HCT116 (cell line): ENCODE results near the gene TTC23. TPM values are rescaled to one million over a fixed set of nuclear protein-coding genes. Genes with fewer than 3 reads are reported as not detected.

Experiments
- ATAC-seq: fragments of 200-7000 bp; cut with Tn5 transposase; 2 replicates; pipeline ENCODE4 v1.9.1; 2020; ENCODE audit warnings: mild to moderate bottlenecking, moderate library complexity
- BruUV-seq: library from RNA; stranded (reverse); fragments of 400-500 nt; replicated peaks from 2 replicates; lab custom pipeline; 2021; lab: Mats Ljungman, UMichigan
- CTCF ChIA-PET: fragments of 300-600 bp; sonication (Branson Sonifier 250); formaldehyde crosslinking; loops from one replicate; lab custom pipeline; 2021; ENCODE audit warnings: antibody characterized with exemption; lab: Charles Lee
- POLR2A ChIA-PET: fragments of 300-600, 350-600 bp; sonication (Branson Sonifier 250); formaldehyde crosslinking; loops from one replicate; lab custom pipeline; 2021; ENCODE audit warnings: antibody characterized with exemption; lab: Charles Lee
- RAD21 ChIA-PET, 2 experiments: fragments of 300-600 bp; sonication (Branson Sonifier 250); formaldehyde crosslinking; loops; one replicate each; lab custom pipeline; 2023; ENCODE audit warnings: low total read pairs in 2 of 2; ENCODE audit not compliant: uncharacterized antibody in 2 of 2, unreplicated experiment in 2 of 2, low non-redundant PET in 1 of 2; lab: Charles Lee
- DNase-seq: peaks from one replicate; pipeline ENCODE4 v3.0.0-alpha.2; 2010; ENCODE audit warnings: low read depth, low spot score
- H2AFZ ChIP-seq: fragments of 200-600 bp; shearing (Covaris generic), sonication (generic); 2 replicates; pipeline ENCODE4 v1.6.1; 2017; ENCODE audit warnings: low read depth, mixed run types, mixed read lengths, antibody characterized with exemption, low read length; ENCODE audit not compliant: poor library complexity, severe bottlenecking
- H3K27ac ChIP-seq: 2 replicates; pipeline ENCODE4 v1.5.1; 2012; ENCODE audit warnings: low read depth, low read length
- H3K27me3 ChIP-seq: fragments of 200-600 bp; sonication (generic); 2 replicates; pipeline ENCODE4 v1.6.1; 2016; ENCODE audit warnings: mixed run types, low read length, mixed read lengths; ENCODE audit not compliant: insufficient read depth
- H3K36me3 ChIP-seq, 2 experiments: fragments of 200-500 bp in 1 of 2; fragments of 200-600 bp in 1 of 2; sonication (Bioruptor generic) in 1 of 2; sonication (generic) in 1 of 2; 2 replicates each; pipeline versions ENCODE4 v1.5.1 to v1.6.1; 2014 to 2016; ENCODE audit warnings: low read length in 2 of 2, inconsistent platforms in 1 of 2, mixed read lengths in 1 of 2, mixed run types in 1 of 2; ENCODE audit not compliant: insufficient read depth in 2 of 2, control insufficient read depth in 1 of 2
- H3K4me1 ChIP-seq, 2 experiments: fragments of 200-600 bp in 1 of 2; sonication (generic) in 1 of 2; 2 replicates each; pipeline versions ENCODE4 v1.5.1 to v1.6.1; 2012 to 2017; ENCODE audit warnings: low read length in 2 of 2, inconsistent platforms in 1 of 2, mild to moderate bottlenecking in 1 of 2, mixed read lengths in 1 of 2, mixed run types in 1 of 2, moderate library complexity in 1 of 2; ENCODE audit not compliant: insufficient read depth in 2 of 2, control insufficient read depth in 1 of 2
- H3K4me2 ChIP-seq: fragments of 200-600 bp; sonication (generic); 2 replicates; pipeline ENCODE4 v1.6.1; 2017; ENCODE audit warnings: mixed run types, low read length, mixed read lengths
- H3K4me3 ChIP-seq, 2 experiments: fragments of 200-600 bp in 1 of 2; sonication (generic) in 1 of 2; replicated peaks in 1 of 2; 2 replicates each; pipeline ENCODE4 v1.5.1; 2011 to 2016; ENCODE audit warnings: low read length in 2 of 2, control low read depth in 1 of 2, low read depth in 1 of 2, mild to moderate bottlenecking in 1 of 2, mixed read lengths in 1 of 2, mixed run types in 1 of 2
- H3K79me2 ChIP-seq: fragments of 200-600 bp; sonication (generic); 2 replicates; pipeline ENCODE4 v1.6.1; 2017; ENCODE audit warnings: mild to moderate bottlenecking, mixed run types, low read length, moderate library complexity, mixed read lengths; ENCODE audit not compliant: insufficient read depth
- H3K9ac ChIP-seq: fragments of 200-600 bp; sonication (generic); 2 replicates; pipeline ENCODE4 v1.6.1; 2016; ENCODE audit warnings: low read length, mixed read lengths
- H3K9me2 ChIP-seq: fragments of 200-600 bp; sonication (generic), shearing (Covaris generic); 2 replicates; pipeline ENCODE4 v1.6.1; 2017; ENCODE audit warnings: mixed run types, mild to moderate bottlenecking, moderate library complexity; ENCODE audit not compliant: insufficient read depth
- H3K9me3 ChIP-seq, 2 experiments: fragments of 200-500 bp in 1 of 2; fragments of 200-600 bp in 1 of 2; sonication (Bioruptor generic) in 1 of 2; sonication (generic) in 1 of 2; 2 replicates each; pipeline ENCODE4 v1.6.1; 2014 to 2017; ENCODE audit warnings: low read length in 2 of 2, mixed read lengths in 2 of 2, inconsistent platforms in 1 of 2, low read depth in 1 of 2, mild to moderate bottlenecking in 1 of 2, mixed run types in 1 of 2, moderate library complexity in 1 of 2; ENCODE audit not compliant: control insufficient read depth in 1 of 2, insufficient read depth in 1 of 2
- H4K20me1 ChIP-seq: fragments of 200-600 bp; sonication (generic), shearing (Covaris generic); 2 replicates; pipeline ENCODE4 v1.6.1; 2017; ENCODE audit warnings: mixed run types, mild to moderate bottlenecking, moderate library complexity; ENCODE audit not compliant: insufficient read depth
- ATF3 ChIP-seq: IDR thresholded peaks from 2 replicates; pipeline ENCODE4 v1.6.1; 2012
- CBX3 ChIP-seq: IDR thresholded peaks from 2 replicates; pipeline ENCODE4 v1.6.1; 2012; ENCODE audit warnings: low read depth
- CEBPB ChIP-seq: IDR thresholded peaks from 2 replicates; pipeline ENCODE4 v1.6.1; 2012; ENCODE audit warnings: low read depth
- CTCF ChIP-seq, 3 experiments: fragments of 200-600 bp in 1 of 3; sonication (generic) in 1 of 3; IDR thresholded peaks in 2 of 3; conservative IDR thresholded peaks in 1 of 3; 2 replicates each; pipeline ENCODE4 v1.5.1; 2012 to 2017; ENCODE audit warnings: low read depth in 2 of 3, low read length in 2 of 3, antibody characterized with exemption in 1 of 3, borderline replicate concordance in 1 of 3, control low read depth in 1 of 3, mild to moderate bottlenecking in 1 of 3, mixed read lengths in 1 of 3, mixed run types in 1 of 3, moderate library complexity in 1 of 3; ENCODE audit not compliant: insufficient read depth in 1 of 3
- EGR1 ChIP-seq: IDR thresholded peaks from 2 replicates; pipeline ENCODE4 v1.6.1; 2012; ENCODE audit warnings: low read depth
- ELF1 ChIP-seq: IDR thresholded peaks from 2 replicates; pipeline ENCODE4 v1.6.1; 2012; ENCODE audit warnings: low read depth, borderline replicate concordance
- EZH2 ChIP-seq: fragments of 200-600 bp; sonication (generic); IDR thresholded peaks from 2 replicates; pipeline ENCODE4 v1.6.1; 2017; ENCODE audit warnings: antibody characterized with exemption, mixed run types
- MAX ChIP-seq: IDR thresholded peaks from 2 replicates; pipeline ENCODE4 v1.6.1; 2012
- POLR2A ChIP-seq: IDR thresholded peaks from 2 replicates; pipeline ENCODE4 v1.7.0; 2011; ENCODE audit warnings: borderline replicate concordance; ENCODE audit not compliant: insufficient read depth, insufficient read length; ENCODE audit errors: extremely low read depth
- POLR2AphosphoS5 ChIP-seq: IDR thresholded peaks from 2 replicates; pipeline ENCODE4 v1.6.1; 2011; ENCODE audit warnings: mild to moderate bottlenecking, low read depth, low read length, moderate library complexity
- RAD21 ChIP-seq: IDR thresholded peaks from 2 replicates; pipeline ENCODE4 v1.6.1; 2012; ENCODE audit warnings: low read depth, mild to moderate bottlenecking
- REST ChIP-seq: IDR thresholded peaks from 2 replicates; pipeline ENCODE4 v1.6.1; 2012; ENCODE audit warnings: low read depth
- SIN3A ChIP-seq: IDR thresholded peaks from 2 replicates; pipeline ENCODE4 v1.6.1; 2012; ENCODE audit warnings: low read depth
- SP1 ChIP-seq: IDR thresholded peaks from 2 replicates; pipeline ENCODE4 v1.6.1; 2012; ENCODE audit warnings: low read depth
- TCF7L2 ChIP-seq: IDR thresholded peaks from 2 replicates; pipeline ENCODE4 v1.7.0; 2011; ENCODE audit warnings: borderline replicate concordance, inconsistent platforms; ENCODE audit not compliant: insufficient read depth, insufficient read length; ENCODE audit errors: extremely low read depth
- YY1 ChIP-seq: IDR thresholded peaks from 2 replicates; pipeline ENCODE4 v1.6.1; 2011; ENCODE audit warnings: low read length, low read depth, moderate library complexity, mild to moderate bottlenecking; ENCODE audit not compliant: insufficient replicate concordance; ENCODE audit errors: extremely low read depth
- ZFX ChIP-seq: fragments of 450-650 bp; IDR thresholded peaks from 2 replicates; pipeline ENCODE4 v1.6.1; 2017
- intact Hi-C: fragments of 100-400 bp; cut with micrococcal nuclease; formaldehyde crosslinking; loops from 2 replicates; pipeline ENCODE4 v1.10.0; 2022
- total RNA-seq: library from RNA; stranded (reverse); gene quantifications from one replicate; pipeline ENCODE4 v1.2.1, GENCODE V29; 2021; ENCODE audit not compliant: unreplicated experiment

The TTC23 gene
- total RNA-seq, 1 experiment from 2014 or later: 10.2 TPM

- ChIA-PET POLR2A (interaction anchor here (0.7 to 1.5 kb wide), 8 partner anchors 9 to 453 kb away, joined by 3 to 6 read pairs (median 3); no protein-coding TSS in a partner anchor), RAD21 (interaction anchor here (0.6 to 0.9 kb wide), 2 partner anchors 453 to 465 kb away, joined by 3 read pairs; no protein-coding TSS in a partner anchor), CTCF (interaction anchor here (1.0 to 1.9 kb wide), 5 partner anchors 21 to 505 kb away, joined by 3 to 8 read pairs (median 4); no protein-coding TSS in a partner anchor)
- Histone ChIP-seq H3K9me3 (no peaks in the 10 kb centered on the region), H2AFZ (peak within 1 kb of the TSS; percentile 65), H3K27ac (peak within 1 kb of the TSS; percentile 70), H3K4me3 (peak within 1 kb of the TSS; percentile 77 to 83), H3K4me2 (peak within 1 kb of the TSS; percentile 74), H3K9ac (peak within 1 kb of the TSS; percentile 81), H3K79me2 (peaks cover 16% of the 10 kb centered on the region), H3K9me2 (no peaks in the 10 kb centered on the region), H4K20me1 (no peaks in the 10 kb centered on the region), H3K36me3 (no peaks in the 10 kb centered on the region), H3K4me1 (peaks cover 11 to 23% of the 10 kb centered on the region in 2 experiments; a peak in 3 of 4 replicates), H3K27me3 (no peaks in the 10 kb centered on the region)
- BruUV-seq: TSS peak; percentile 78
- DNase-seq: peak; percentile 97
- intact Hi-C loops: loop anchor here (1.0 to 5.0 kb wide), 2 partner anchors 128 to 149 kb away; no protein-coding TSS in a partner anchor
- peak; percentile 97 for ATAC-seq
- TF ChIP-seq SP1: peak; percentile 89
- TF ChIP-seq YY1: peak; percentile 22
- TF ChIP-seq CEBPB: no peak
- peak; percentile 30 for TF ChIP-seq TCF7L2
- no peak; the same call in 1 of the 2 replicates for TF ChIP-seq MAX
- peak; percentile 59; the same call in 1 of the 2 replicates for TF ChIP-seq SIN3A
- no peak for TF ChIP-seq EZH2
- TF ChIP-seq CBX3: 0 out of 2 replicates have a peak, but pooled peaks have one; percentile 54
- no peak for TF ChIP-seq ATF3
- no peak for TF ChIP-seq REST
- peak; percentile 45; the same call in 1 of the 2 replicates for TF ChIP-seq ZFX
- TF ChIP-seq POLR2AphosphoS5: peak; percentile 94
- peak; percentile 86 for TF ChIP-seq ELF1
- TF ChIP-seq CTCF (IDR thresholded peaks at IDR 0.05 in 2 of 3, conservative IDR thresholded peaks at IDR 0.05 in 1 of 3; ENCODE audit: borderline replicate concordance in 1 of 3, insufficient read depth in 1 of 3, low read depth in 2 of 3, low read length in 2 of 3): no peak
- TF ChIP-seq EGR1: peak; percentile 26; the same call in 1 of the 2 replicates
- no peak for TF ChIP-seq RAD21
- TF ChIP-seq POLR2A: peak; percentile 55
Observed at GRCh38 chr15:99250857-99251841, 1.8 kb upstream of the TTC23 start, which contains the start of gene LRRC28. Gene LRRC28 (plus strand): TSS chr15:99251481. CDS start chr15:99255958, 4,477 bp downstream.
